HG03469 (cell line): ENCODE data around the gene TRABD2B.

Source experiments
- ATAC-seq: cut with Tn5 transposase; IDR thresholded peaks from one replicate; pipeline ENCODE4 v1.9.1; 2021; ENCODE audit warnings: mild to moderate bottlenecking, moderate library complexity, moderate number of reproducible peaks; ENCODE audit not compliant: unreplicated experiment

Gene TRABD2B

GRCh38 chr1:47810964-47811682 is 186.1 kb downstream of the TRABD2B start:
- ATAC-seq, result no peak

DNA sequence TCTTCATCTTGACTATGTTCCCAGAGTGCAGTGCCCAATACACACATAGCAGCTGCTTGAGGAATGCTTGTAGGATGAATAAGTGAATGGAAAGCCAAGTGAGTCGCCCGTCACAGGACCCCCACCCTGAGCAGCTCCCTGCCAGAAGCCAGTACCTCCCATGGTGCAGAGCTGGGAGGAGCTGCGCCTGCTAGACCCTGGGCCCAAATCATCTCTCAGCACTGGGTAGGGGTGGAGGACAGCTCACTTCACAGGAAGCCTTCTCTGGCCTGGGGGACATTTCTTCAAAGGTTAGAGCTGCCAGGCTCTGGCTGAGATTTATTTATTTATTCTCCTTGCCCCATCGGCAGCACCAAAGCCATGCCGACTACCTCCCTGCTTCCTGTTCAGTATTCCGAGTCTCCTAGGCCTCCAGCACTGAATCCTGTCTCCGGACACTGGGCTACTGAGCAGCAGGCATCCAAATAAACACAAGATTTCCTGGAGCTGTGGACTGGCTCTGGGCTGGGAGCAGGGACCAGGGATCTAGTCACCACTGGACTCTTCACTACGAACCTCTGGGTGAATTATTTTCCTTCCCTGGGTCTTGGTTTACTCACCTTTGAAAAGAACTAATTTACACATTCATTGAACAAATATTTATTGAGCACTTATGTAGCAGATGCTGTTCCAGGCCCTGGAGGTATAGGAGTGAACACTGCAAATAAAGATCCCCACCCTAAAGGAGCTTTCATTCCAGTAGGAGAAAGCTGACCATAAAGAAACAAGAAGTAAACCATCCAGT is 187.7 kb downstream of the TRABD2B start:
- ATAC-seq, result no peak

GRCh38 chr1:47808612-47809011 is 188.6 kb downstream of the TRABD2B start:
- ATAC-seq, result no peak

DNA sequence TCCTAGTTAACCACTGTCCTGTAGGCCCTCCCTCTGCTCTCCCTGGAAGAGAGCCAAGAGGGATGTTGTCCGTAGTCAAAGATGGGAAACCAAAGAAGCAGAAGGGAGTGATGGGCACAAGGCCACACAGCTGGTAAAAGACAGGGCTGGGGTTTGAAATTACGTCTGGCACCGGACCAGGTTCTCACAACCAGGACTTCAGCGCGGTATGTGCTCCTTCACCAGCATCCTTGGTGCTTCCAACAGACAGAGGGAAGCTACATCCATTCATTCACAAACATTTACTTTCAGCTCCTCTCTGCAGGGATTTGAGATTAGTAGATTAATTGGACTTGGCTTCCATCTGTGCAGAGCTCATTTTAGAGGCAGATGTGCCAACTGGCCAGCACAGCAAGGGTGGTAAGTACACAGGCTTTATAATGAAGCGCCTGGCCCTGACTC is 191.2 kb downstream of the TRABD2B start:
- no peak for ATAC-seq

GRCh38 chr1:47805018-47805417 is 192.2 kb downstream of the TRABD2B start:
- no peak for ATAC-seq

DNA sequence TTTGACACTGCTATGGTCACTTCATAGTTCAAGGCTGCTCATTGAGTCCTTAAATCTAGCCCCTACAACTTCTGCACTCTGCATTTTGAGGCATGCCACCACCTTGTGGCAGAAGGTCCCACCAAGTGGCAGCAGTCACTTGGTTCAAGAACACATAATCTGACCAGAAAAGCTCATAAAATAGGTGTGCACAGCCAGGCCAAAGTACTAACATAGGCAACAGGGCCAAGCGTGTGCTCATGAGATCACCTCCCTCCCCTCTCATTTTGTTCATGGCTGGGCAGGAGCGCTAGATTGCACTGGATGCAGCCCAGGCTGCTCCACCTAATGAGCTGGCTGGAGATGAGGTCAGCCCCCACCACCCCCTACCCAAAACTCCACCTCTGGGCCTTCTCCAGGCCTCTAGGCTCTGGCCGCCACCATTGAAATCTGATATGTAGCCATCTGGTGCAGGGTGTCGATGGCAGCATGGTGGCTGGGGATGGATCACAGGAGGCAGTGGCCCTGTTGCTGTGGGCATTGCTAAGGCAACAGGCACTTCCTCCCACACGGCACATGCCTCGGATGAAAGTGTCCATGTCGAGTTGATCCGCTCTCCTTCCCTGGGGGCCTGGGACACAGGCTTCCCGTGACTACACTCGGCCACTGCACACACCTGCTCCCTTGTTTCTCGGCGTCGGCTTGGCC is 193.2 kb downstream of the TRABD2B start:
- no peak for ATAC-seq

DNA sequence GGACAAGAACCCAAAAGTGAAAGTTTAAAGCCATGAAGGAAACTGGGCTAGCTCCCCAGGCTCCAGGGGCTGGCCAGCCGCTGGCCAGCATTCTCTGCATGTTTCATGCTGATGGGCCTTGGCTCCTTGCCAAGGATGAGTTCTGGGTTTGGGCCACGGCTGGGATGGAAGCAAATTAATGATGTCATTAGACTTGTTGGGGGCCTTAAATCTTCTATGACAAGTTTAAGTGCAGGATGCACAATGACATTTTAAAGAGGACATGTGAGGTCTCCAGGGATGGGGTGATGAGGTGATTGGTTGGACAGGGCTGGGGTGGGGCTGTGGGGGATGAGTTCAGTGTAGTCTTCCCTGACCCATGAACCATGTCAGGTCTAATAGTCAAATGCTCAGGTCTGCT is 199.6 kb downstream of the TRABD2B start:
- no peak for ATAC-seq

DNA sequence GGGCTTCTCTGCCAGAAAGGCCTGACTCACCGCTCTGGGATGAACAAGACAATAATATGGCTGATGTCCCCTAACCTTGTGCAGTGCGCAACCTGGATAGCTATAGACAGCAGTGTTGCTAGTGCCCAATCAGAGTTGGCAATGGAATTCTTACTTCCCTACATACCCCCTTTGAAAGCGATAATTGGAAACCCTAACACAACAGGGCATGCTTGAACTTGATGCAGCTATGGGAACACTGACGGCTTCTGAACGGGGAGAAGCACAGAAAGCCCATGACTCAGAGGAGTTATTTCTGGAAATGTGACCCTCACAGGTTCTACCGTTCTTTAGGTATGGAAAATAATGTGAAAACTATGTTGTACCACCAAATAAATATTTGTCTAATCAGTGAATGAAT is 200.6 kb downstream of the TRABD2B start:
- ATAC-seq, result no peak

- no peak for ATAC-seq
Measured at GRCh38 chr1:47795102-47795501, 202.1 kb downstream of the TRABD2B start.

- no peak for ATAC-seq
Measured at GRCh38 chr1:47794530-47794929, 202.7 kb downstream of the TRABD2B start.

- no peak for ATAC-seq
Measured at GRCh38 chr1:47794081-47794480, 203.1 kb downstream of the TRABD2B start.

GRCh38 chr1:47793563-47793962 is 203.6 kb downstream of the TRABD2B start:
- ATAC-seq, result no peak

GRCh38 chr1:47792779-47793178 is 204.4 kb downstream of the TRABD2B start:
- no peak for ATAC-seq

GRCh38 chr1:47791879-47792608 is 205.1 kb downstream of the TRABD2B start:
- no peak for ATAC-seq

- ATAC-seq, result no peak
Measured at GRCh38 chr1:47788761-47789160, 208.4 kb downstream of the TRABD2B start.

DNA sequence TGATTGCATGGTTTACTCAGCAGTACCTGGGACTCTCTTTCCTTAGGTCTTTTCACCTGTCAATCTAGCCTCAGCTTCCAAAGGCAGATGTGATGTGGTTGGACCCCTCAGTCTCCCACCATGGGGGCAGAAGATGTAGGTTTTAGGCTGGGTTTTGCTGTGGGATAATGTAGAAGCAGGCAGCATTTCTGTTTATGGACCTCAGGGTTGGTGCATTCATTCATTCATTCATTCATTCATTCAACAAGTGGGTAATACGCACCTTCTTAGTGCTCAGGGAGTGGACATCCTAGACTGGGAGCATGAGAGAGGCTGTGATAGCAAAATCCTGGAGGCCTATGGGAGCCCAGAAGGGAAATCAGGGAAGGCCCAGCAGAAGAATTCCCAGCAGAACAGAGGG is 209.6 kb downstream of the TRABD2B start:
- ATAC-seq, result no peak

DNA sequence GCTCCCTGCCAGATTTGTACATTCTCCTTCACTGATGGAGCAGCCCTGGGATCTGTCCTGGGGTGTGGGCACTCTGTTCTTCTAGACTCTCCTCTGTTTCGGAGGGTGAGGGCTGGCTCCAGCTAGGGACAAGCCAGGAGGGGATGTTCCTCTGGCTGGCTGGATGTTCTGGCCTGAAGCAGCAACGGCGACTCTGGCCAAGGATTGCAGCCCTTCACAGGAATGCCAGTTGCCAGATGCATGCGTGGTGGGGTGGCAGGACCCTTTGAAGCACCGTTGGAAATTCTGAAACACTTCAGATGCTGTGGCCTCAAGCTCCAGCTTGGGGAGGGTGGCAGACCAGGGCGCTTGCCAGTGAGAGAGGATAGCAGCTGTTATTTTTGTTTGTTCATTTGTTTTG is 210.9 kb downstream of the TRABD2B start:
- ATAC-seq, result no peak

GRCh38 chr1:47785561-47786271 is 211.5 kb downstream of the TRABD2B start:
- ATAC-seq, result no peak

- ATAC-seq, result no peak
Measured at GRCh38 chr1:47785118-47785517, 212.1 kb downstream of the TRABD2B start.

GRCh38 chr1:47784497-47784822 is 212.7 kb downstream of the TRABD2B start:
- ATAC-seq, result no peak
